Spleen (tissue), 11 donors: ENCODE results near the gene FAH. TPM values are rescaled to one million over a fixed set of nuclear protein-coding genes. Genes with fewer than 3 reads are reported as not detected.

Experiments used
- DNase-seq: peaks from one replicate; pipeline ENCODE4 v3.0.0-alpha.2; 2020
- H3K27ac ChIP-seq, 8 donors: fragments of 200-600 bp; sonication (generic) in 7 of 8; 1 replicate in 4 of 8; 2 replicates in 4 of 8; pipeline versions ENCODE4 v1.5.0 to v1.8.0; 2016 to 2021; ENCODE audit warnings: inconsistent platforms in 4 of 8, mild to moderate bottlenecking in 4 of 8, moderate library complexity in 1 of 8
- H3K27me3 ChIP-seq, 7 donors: fragments of 200-600 bp; sonication (generic) in 6 of 7; replicated peaks in 1 of 7; 1 replicate in 4 of 7; 2 replicates in 3 of 7; pipeline versions ENCODE4 v1.5.0 to v1.8.0; 2016 to 2021; ENCODE audit warnings: inconsistent platforms in 3 of 7, mild to moderate bottlenecking in 1 of 7
- H3K36me3 ChIP-seq, 6 donors: fragments of 200-600 bp; sonication (generic) in 5 of 6; 1 replicate in 4 of 6; 2 replicates in 2 of 6; pipeline versions ENCODE4 v1.5.0 to v1.8.0; 2016 to 2021; ENCODE audit warnings: inconsistent platforms in 2 of 6
- H3K4me1 ChIP-seq, 6 donors: fragments of 200-600 bp; sonication (generic) in 5 of 6; 1 replicate in 3 of 6; 2 replicates in 3 of 6; pipeline versions ENCODE4 v1.5.0 to v1.8.0; 2016 to 2021; ENCODE audit warnings: inconsistent platforms in 3 of 6
- H3K4me3 ChIP-seq, 8 donors: fragments of 200-600 bp; sonication (generic) in 7 of 8; 1 replicate in 4 of 8; 2 replicates in 4 of 8; pipeline versions ENCODE4 v1.5.0 to v1.8.0; 2016 to 2021; ENCODE audit warnings: inconsistent platforms in 4 of 8, mild to moderate bottlenecking in 4 of 8, moderate library complexity in 2 of 8
- H3K9me3 ChIP-seq, 8 donors: fragments of 200-600 bp; sonication (generic) in 7 of 8; 1 replicate in 4 of 8; 2 replicates in 4 of 8; pipeline versions ENCODE4 v1.5.0 to v1.8.0; 2016 to 2021; ENCODE audit warnings: inconsistent platforms in 4 of 8
- POLR2A ChIP-seq, 3 donors: fragments of 450-650 bp; IDR thresholded peaks; one replicate each; pipeline ENCODE4 v1.5.1; 2017; ENCODE audit warnings: antibody characterized with exemption in 3 of 3, mild to moderate bottlenecking in 1 of 3
- POLR2AphosphoS5 ChIP-seq, 3 donors: sonication (generic); formaldehyde crosslinking; IDR thresholded peaks; one replicate each; pipeline ENCODE4 v1.5.1; 2017; ENCODE audit warnings: antibody characterized with exemption in 3 of 3
- WGBS, 5 donors: extraction: QIAGEN DNeasy Blood & Tissue Kit in 3 of 5; methylation state at CpG; one replicate each; pipeline versions ENCODE4 v1.1.5 to v1.1.7; 2013 to 2018; 5-methylcytosine and 5-hydroxymethylcytosine counted together
- intact Hi-C: fragments of 100-400 bp; cut with DNase I; formaldehyde crosslinking; loops from one replicate; pipeline ENCODE4 v1.15.0; 2023; ENCODE audit warnings: low total_unique reads
- polyA plus RNA-seq, 3 donors: library from polyadenylated mRNA; stranded (reverse); fragments of 200-250 nt; gene quantifications; one replicate each; pipeline ENCODE4 v1.2.1, GENCODE V29; 2013
- total RNA-seq, 7 donors: library from RNA; depleted of rRNA in 3 of 7; stranded (reverse); fragments of >200 nt in 3 of 7; fragmentation: NEBNext Ultra II Directional in 4 of 7; extraction: Animal tissue kit (Norgen Biotek cat#: 25700) in 4 of 7; gene quantifications; one replicate each; pipeline versions ENCODE4 v1.1.0 to v1.2.1, GENCODE V29; 2016 to 2021
- TF ChIP-seq, protein P1 (sequence below), 11 experiments: fragments of 200-600 bp in 7 of 11; fragments of 450-650 bp in 4 of 11; sonication (generic) in 4 of 11; IDR thresholded peaks in 8 of 11; conservative IDR thresholded peaks in 3 of 11; 1 replicate in 7 of 11; 2 replicates in 4 of 11; pipeline versions ENCODE4 v1.4.0 to v1.8.0; 2016 to 2021; ENCODE audit warnings: antibody characterized with exemption in 11 of 11, inconsistent platforms in 4 of 11, mild to moderate bottlenecking in 1 of 11
- donor health status: healthy with polysubstance abuse.
- donor health status: DM: no; HTN: no; CAD: no; lungs with moderate emphysema.
- donor health status: DM: no; HTN: no; CAD: no.
- donor health status: Bipolar disorder and iron deficiency.
- donor health status: healthy.
- donor health status: DM: no; HTN: no; CAD: no.
- donor health status: DM: yes; HTN: yes; CAD: no.

Gene FAH
- total and polyA plus RNA-seq, 10 donors = 8.5 to 33.1 (median 21.2) TPM

DNA sequence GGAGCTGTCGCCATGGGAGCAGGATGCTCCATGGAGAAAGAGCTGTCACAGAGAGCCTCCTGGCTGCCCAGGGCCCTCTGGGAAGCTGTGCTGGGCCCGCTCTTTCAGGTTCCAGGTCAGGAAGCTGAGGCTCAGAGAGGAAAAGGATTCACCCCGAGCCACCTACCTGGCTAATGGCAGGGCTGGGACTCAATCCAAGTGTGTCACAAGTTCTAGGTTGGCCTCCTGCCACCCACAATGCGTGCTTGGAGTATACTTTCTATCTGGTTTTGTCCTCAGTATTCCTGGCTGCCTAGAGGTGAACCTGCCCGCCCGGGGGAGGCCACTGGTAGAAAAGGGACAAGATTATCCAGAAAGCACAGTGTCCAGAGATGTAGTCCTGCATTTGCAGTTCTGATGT is 23.6 kb downstream of the FAH start:
- WGBS, 5 donors = 52 to 87% (median 72%) methylated on average over 5 to 6 of the region's 6 CpGs
- no peak overlapping the region for H3K27ac ChIP-seq
- no peaks in the 10 kb centered on the region for H3K9me3 ChIP-seq
- H3K4me1 ChIP-seq = peaks cover 0 to 3% (median 0%) of the 10 kb centered on the region in 6 donors
- no peak overlapping the region for H3K4me3 ChIP-seq
- DNase-seq = no peak
- H3K36me3 ChIP-seq = peaks cover 0 to 85% (median 10%) of the 10 kb centered on the region in 6 donors
- no peaks in the 10 kb centered on the region for H3K27me3 ChIP-seq
- TF ChIP-seq POLR2A (IDR thresholded peaks at IDR 0.05) (no peak), POLR2AphosphoS5 (IDR thresholded peaks at IDR 0.05) (no peak)
- TF ChIP-seq, protein P1, sequence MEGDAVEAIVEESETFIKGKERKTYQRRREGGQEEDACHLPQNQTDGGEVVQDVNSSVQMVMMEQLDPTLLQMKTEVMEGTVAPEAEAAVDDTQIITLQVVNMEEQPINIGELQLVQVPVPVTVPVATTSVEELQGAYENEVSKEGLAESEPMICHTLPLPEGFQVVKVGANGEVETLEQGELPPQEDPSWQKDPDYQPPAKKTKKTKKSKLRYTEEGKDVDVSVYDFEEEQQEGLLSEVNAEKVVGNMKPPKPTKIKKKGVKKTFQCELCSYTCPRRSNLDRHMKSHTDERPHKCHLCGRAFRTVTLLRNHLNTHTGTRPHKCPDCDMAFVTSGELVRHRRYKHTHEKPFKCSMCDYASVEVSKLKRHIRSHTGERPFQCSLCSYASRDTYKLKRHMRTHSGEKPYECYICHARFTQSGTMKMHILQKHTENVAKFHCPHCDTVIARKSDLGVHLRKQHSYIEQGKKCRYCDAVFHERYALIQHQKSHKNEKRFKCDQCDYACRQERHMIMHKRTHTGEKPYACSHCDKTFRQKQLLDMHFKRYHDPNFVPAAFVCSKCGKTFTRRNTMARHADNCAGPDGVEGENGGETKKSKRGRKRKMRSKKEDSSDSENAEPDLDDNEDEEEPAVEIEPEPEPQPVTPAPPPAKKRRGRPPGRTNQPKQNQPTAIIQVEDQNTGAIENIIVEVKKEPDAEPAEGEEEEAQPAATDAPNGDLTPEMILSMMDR (IDR thresholded peaks at IDR 0.05 in 8 of 11, conservative IDR thresholded peaks at IDR 0.05 in 3 of 11) = no peak
- intact Hi-C loops = no loop called here

DNA sequence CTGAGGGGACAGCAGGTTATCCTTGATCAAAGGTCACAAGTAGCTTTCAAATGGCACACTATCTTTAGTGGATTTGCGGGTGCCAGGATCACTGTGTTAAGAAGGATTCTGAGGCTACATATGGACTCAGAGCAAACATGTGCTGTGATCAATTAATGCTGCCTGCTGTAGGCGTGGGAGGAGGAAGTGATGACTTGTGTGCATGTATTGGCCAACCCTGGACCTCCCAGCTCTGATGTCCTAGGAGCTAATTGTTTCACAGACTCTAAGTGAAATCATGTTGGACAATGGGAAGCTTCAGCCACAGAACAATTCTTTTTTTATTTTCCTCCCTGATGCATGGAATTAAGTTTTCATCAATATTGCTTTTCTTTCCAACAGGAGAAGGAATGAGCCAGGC is 24.4 kb downstream of the FAH start:
- TF ChIP-seq, protein P1 (IDR thresholded peaks at IDR 0.05 in 8 of 11, conservative IDR thresholded peaks at IDR 0.05 in 3 of 11) = no peak
- no peak for TF ChIP-seq POLR2A (IDR thresholded peaks at IDR 0.05)
- no peak for TF ChIP-seq POLR2AphosphoS5 (IDR thresholded peaks at IDR 0.05)
- H3K4me3 ChIP-seq = no peak overlapping the region
- peaks cover 0 to 3% (median 0%) of the 10 kb centered on the region in 6 donors for H3K4me1 ChIP-seq
- WGBS, 5 donors = 63 to 87% (median 81%) methylated on average over 2 of the region's 2 CpGs
- peaks cover 0 to 92% (median 15%) of the 10 kb centered on the region in 6 donors for H3K36me3 ChIP-seq
- intact Hi-C loops = no loop called here
- no peaks in the 10 kb centered on the region for H3K27me3 ChIP-seq
- no peaks in the 10 kb centered on the region for H3K9me3 ChIP-seq
- no peak overlapping the region for H3K27ac ChIP-seq
- DNase-seq = no peak

DNA sequence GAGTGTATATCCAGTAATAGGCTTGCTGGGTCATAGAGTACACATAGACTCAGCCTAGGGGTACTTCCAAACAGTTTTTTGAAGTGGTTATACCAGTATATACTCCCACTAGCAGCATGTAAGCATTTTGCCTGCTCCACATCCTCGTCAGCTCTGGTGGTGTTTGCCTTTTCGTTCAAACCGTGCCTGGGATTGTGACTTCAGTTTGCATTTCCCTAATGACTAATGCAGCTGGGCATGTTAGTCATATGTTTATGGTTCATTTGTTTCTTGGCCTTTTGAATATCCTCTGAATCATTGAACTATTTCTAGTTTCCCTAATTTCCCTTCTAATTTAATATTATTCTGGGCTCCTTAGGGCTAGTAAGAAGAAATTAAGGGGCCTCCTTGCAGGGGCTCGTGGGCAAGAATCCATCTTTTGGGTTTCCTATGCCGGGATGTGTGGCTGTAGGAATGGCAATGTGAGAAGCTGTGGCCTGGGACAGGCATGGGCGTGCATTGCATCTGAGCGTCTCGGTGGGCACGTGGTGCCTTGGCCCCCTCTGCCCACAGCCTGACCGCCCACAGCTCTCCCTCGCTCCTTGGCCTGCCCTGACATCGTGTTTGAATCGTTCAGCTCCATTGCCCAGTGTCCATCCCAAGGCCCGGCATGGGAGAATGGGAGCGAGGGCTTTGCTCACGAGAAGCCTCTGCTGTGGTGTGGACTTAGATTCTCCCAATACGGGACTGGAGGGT is 26.4 kb downstream of the FAH start:
- Histone ChIP-seq H3K36me3 (peaks cover 0 to 100% (median 15%) of the 10 kb centered on the region in 6 donors), H3K27me3 (no peaks in the 10 kb centered on the region), H3K9me3 (no peaks in the 10 kb centered on the region), H3K27ac (no peak overlapping the region), H3K4me1 (no peaks in the 10 kb centered on the region), H3K4me3 (no peak overlapping the region)
- intact Hi-C loops = no loop called here
- no peak for DNase-seq
- TF ChIP-seq, protein P1 (IDR thresholded peaks at IDR 0.05 in 8 of 11, conservative IDR thresholded peaks at IDR 0.05 in 3 of 11) = no peak
- TF ChIP-seq POLR2AphosphoS5 (IDR thresholded peaks at IDR 0.05) (no peak), POLR2A (IDR thresholded peaks at IDR 0.05) (no peak)
- 86 to 93% (median 91%) methylated on average over 17 of the region's 17 CpGs for WGBS, 5 donors

DNA sequence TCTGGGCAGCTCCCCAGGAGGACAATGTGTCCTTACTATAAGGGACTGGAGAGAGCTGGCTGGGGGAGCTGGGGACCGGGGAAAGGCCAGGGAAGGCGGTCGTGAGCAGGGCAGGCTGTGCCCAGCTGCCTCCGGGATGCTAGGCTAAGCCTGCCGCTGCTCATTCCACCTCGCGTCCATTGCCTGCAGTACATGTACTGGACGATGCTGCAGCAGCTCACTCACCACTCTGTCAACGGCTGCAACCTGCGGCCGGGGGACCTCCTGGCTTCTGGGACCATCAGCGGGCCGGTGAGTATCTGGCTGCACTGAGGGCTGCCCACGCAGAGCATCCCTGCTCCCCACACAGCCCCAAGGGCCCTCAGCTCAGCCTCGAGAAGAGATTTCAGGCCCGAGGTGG is 27.1 kb downstream of the FAH start:
- no peak for DNase-seq
- intact Hi-C loops = no loop called here

More for the DNA sequence above, 27.1 kb downstream of the FAH start:
- no peaks in the 10 kb centered on the region for H3K4me1 ChIP-seq
- no peaks in the 10 kb centered on the region for H3K27me3 ChIP-seq
- 79 to 95% (median 92%) methylated on average over 4 to 16 of the region's 16 CpGs for WGBS, 5 donors
- no peak overlapping the region for H3K4me3 ChIP-seq
- no peak overlapping the region for H3K27ac ChIP-seq
- TF ChIP-seq, protein P1 (IDR thresholded peaks at IDR 0.05 in 8 of 11, conservative IDR thresholded peaks at IDR 0.05 in 3 of 11) = no peak
- TF ChIP-seq POLR2AphosphoS5 (IDR thresholded peaks at IDR 0.05) (no peak), POLR2A (IDR thresholded peaks at IDR 0.05) (no peak)
- H3K36me3 ChIP-seq = peaks cover 0 to 100% (median 15%) of the 10 kb centered on the region in 6 donors
- H3K9me3 ChIP-seq = no peaks in the 10 kb centered on the region
